Coronary artery (tissue), 2 donors: ENCODE measurements around the gene PYGM.
A peak's percentile ranks its signal among the peaks of the same experiment; 100 is the strongest.

ENCODE experiments used
- DNase-seq: peaks from one replicate; pipeline ENCODE4 v3.0.0-alpha.2; 2017; ENCODE audit warnings: low spot score
- H3K27ac ChIP-seq, 2 donors: fragments of 200-600 bp; sonication (generic); one replicate each; pipeline ENCODE4 v1.5.1; 2016 to 2019
- H3K4me3 ChIP-seq: fragments of 200-600 bp; sonication (generic); 2 replicates; pipeline ENCODE4 v1.5.1; 2016; ENCODE audit warnings: mild to moderate bottlenecking, moderate library complexity
- CTCF ChIP-seq: fragments of 200-600 bp; sonication (generic); IDR thresholded peaks from one replicate; pipeline ENCODE4 v1.5.1; 2019; ENCODE audit warnings: antibody characterized with exemption

Gene PYGM

DNA sequence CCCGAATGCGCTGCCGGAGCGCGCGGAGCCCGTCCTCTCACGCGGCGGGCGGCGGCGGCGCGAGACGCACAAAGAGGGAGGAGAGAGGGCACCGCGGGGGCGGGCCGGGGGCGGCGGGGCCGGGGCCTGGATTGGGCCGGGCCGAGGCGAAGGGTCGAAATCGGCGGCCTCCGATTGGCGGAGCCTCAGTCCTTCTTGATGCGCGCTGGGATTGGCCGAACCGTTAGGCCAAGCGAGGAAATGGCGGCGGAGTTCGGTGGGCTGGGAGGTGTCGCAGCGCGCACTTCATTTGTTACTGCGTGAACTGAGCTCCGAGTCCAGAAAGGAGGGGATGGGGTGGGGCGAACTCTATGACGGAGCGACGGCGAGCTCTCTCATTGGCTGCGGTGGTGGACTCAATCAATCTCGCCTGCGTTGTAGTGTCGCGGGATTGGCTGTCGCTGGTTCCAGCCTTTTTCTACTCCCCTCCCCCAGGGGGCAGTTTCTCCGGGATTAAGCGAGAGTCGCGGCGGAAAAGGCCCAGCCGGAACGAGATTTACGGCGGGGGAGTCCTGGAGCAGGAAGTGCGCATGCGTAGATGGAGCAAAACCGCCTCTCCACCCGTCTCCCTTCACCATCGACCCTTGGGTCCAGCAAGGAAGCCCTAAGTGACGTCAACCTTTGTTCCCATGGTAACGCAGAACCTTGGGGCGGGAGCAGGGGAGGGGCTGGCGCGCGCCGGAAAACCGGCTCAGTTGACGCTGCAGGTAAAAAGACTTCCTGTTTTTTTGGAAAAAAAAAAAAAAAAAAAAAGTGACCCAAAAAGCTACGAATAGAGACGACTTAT, 18.9 kb upstream of the PYGM start, which contains the start of gene SF1:
SF1 (minus strand) TSS at position 70 of the 826 bp plus-strand sequence. CDS start 150 bp downstream, outside the sequence.
- no peak for TF ChIP-seq CTCF
- peak within 1 kb of the TSS; percentile 99 to 100 for H3K27ac ChIP-seq
- DNase-seq: peak; percentile 100
- peak within 1 kb of the TSS; percentile 100 for H3K4me3 ChIP-seq

DNA sequence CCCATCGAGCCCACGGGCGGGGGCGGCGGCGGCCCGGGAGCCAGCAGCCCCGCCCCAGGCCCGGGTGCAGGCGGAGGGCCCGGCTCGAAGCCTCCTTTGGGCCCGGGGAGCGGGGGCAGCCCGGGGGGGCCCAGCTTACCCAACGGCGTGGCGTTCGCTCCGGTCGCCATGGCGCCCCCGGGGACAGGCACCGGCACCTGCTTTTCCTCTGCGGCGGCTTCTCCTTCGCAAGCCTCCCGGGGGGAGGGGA, 18.4 kb upstream of the PYGM start:
- H3K4me3 ChIP-seq: peak overlapping the region; percentile 100
- peak overlapping the region; percentile 99 to 100 for H3K27ac ChIP-seq
- TF ChIP-seq CTCF: no peak
- DNase-seq: peak; percentile 82

DNA sequence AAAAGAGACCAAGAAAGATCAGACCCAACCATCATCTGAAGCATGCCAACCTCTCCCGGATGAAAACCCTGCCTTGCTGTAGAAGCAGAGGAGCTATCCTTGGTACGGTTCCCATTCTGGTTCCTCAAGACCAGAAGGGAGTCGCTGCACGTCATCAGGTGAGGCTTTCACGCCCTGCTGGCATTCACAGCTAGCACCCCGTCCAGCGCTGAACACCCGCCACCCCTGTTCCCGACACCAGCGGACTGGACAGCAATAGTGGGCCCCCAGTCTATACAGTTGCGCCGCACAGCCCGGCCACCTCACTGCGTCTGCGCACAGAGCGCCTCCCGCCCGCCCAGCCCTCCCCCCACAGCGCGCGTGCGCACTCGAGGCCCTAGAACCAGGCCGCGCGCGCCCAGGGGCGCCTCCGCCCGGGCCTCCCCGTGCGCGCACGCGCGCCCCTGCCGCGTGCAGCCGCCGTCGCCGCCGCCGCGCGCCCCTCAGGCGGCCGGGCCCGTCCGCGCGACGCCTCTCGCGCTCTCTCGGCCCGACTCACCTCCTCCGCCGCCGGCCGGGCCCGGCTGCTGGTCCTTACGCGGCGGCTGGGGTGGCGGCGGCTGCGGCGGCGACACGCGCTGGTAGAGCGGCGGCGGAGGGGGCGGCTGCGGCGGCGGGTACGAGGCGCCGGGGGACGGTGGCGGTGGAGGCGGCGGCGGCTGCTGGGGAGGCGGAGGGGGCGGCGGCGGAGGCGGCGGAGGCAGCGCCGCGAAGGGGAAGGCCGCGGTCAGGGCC, 17.9 kb upstream of the PYGM start:
- TF ChIP-seq CTCF: no peak
- Histone ChIP-seq H3K4me3 (peak overlapping the region; percentile 100), H3K27ac (peak overlapping the region; percentile 99 to 100)
- DNase-seq: peak; percentile 86

DNA sequence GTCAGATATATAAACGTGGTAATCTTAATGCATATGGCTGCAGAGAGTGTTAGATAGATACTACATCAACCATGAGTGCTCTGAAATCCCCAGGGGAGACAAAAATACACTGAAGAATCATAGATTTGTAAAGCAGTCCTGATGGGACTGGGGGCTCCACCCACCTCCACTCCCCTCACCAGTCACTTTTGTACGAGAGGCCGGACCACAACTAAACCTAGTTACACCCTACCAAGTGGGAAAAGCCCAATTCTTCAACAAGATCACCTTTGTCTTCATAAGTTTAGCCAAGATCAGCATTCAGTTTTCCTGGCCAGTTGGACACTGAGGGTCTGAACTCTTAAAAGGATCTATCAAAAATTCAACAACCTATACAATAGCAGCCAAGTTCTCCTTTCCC, 17.1 kb upstream of the PYGM start:
- Histone ChIP-seq H3K27ac (peak overlapping the region; percentile 60 to 100), H3K4me3 (peak overlapping the region; percentile 100)
- no peak for TF ChIP-seq CTCF
- no peak for DNase-seq

DNA sequence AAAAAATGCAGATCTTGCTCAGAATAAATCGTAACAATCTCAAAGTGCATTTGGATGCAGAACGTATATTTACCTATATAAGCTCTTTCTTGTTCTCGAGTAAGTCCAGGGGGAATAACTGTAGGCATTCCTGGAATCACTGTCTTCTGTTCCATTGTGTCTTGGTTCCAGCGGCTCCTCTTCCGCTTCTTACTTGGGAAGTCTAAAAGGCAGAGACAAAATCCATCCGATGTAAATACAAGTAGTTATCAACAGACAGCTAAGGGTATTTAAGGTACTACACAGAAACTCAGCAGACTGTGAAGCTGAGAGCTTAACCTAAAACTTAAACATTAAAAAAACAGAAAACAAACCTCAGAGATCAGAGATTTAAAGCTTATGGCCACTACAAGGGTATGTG, 16.7 kb upstream of the PYGM start:
- TF ChIP-seq CTCF: no peak
- Histone ChIP-seq H3K27ac (peak overlapping the region in 1 of 2 donors; percentile 60), H3K4me3 (peak overlapping the region; percentile 100)
- DNase-seq: no peak

GRCh38 chr11:64774144-64774543, 14.4 kb upstream of the PYGM start:
- Histone ChIP-seq H3K27ac (no peak overlapping the region), H3K4me3 (no peak overlapping the region)
- DNase-seq: no peak
- TF ChIP-seq CTCF: no peak
